BLaER1 treated with 17β-estradiol and CSF1 and Interleukin-3, amounts not matched to agents 10 nM and 100 nM (cell line): Measurements from ENCODE around the gene CABLES2.
A peak's percentile ranks its signal among the peaks of the same experiment; 100 is the strongest.

Experiments used
- H3K27ac ChIP-seq, 11 experiments: shearing (Covaris generic); formaldehyde crosslinking; 2 replicates each; pipeline ENCODE4 v1.8.1; 2022
- H3K27me3 ChIP-seq, 11 experiments: shearing (Covaris generic); formaldehyde crosslinking; 2 replicates each; pipeline ENCODE4 v1.8.1; 2022
- H3K36me3 ChIP-seq, 11 experiments: shearing (Covaris generic); formaldehyde crosslinking; 2 replicates each; pipeline ENCODE4 v1.8.1; 2022
- H3K4me1 ChIP-seq, 10 experiments: shearing (Covaris generic); formaldehyde crosslinking; 2 replicates each; pipeline ENCODE4 v1.8.1; 2022
- H3K4me2 ChIP-seq, 11 experiments: shearing (Covaris generic); formaldehyde crosslinking; 2 replicates each; pipeline ENCODE4 v1.8.1; 2022
- H3K4me3 ChIP-seq, 10 experiments: shearing (Covaris generic); formaldehyde crosslinking; 2 replicates each; pipeline ENCODE4 v1.8.1; 2022
- H3K9ac ChIP-seq, 11 experiments: shearing (Covaris generic); formaldehyde crosslinking; 2 replicates each; pipeline ENCODE4 v1.8.1; 2022
- H3K9me3 ChIP-seq, 11 experiments: shearing (Covaris generic); formaldehyde crosslinking; replicated peaks in 1 of 11; 2 replicates each; pipeline ENCODE4 v1.8.1; 2022
- H4K20me1 ChIP-seq, 11 experiments: shearing (Covaris generic); formaldehyde crosslinking; 2 replicates each; pipeline ENCODE4 v1.8.1; 2022
- Cebpa-rat ChIP-seq, 11 experiments: shearing (Covaris generic); IDR thresholded peaks; 2 replicates each; pipeline ENCODE4 v1.8.1; 2022

Gene CABLES2

DNA sequence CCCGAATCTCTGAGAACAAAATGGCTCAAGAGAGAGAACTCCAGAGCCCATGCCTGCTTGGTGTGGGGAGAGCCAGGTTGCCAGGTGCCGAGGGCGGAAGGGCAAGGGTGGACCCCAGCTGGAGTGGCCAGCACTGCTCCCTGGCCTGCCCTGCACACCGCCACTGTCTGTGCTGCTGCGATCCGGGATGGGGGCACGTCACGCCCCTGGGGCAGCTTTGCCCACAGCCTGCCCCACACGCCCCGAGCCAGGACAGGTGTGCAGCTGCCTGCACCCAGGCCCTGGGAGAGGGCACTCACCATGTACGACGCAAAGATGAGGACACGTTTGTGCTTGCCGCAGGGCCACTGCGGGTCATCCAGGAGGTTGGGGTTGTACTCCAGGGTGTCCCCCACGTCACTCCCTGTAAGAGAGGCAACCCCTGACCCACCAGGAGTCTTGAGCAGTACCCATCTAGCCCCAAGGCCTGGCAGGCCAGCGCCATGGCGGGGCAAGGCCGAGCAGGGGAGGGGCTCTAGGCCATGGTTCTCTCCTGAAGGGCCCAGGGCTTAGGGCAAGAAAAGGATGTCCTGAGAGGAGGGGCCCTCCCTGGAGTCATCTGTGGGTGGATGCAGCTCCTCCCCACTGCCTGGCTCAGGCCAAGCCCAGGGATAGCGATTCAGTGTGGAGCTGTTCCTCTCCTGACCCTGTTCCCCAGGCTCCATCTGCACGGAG lies 14.3 kb downstream of the CABLES2 start:
- Histone ChIP-seq H3K27ac (peak overlapping the region in 1 of 11 experiments; percentile 41; a peak in 3 of 22 replicates), H3K9ac (peak overlapping the region in 10 of 11 experiments; percentile 4 to 57 (median 30); a peak in 8 of 22 replicates), H4K20me1 (peaks cover 52 to 99% (median 90%) of the 10 kb centered on the region in 11 experiments; a peak in 21 of 22 replicates), H3K4me1 (peaks cover 28 to 46% (median 43%) of the 10 kb centered on the region in 10 experiments), H3K4me3 (no peak overlapping the region), H3K9me3 (no peaks in the 10 kb centered on the region), H3K27me3 (no peaks in the 10 kb centered on the region), H3K36me3 (peaks cover 56 to 94% (median 81%) of the 10 kb centered on the region in 11 experiments), H3K4me2 (peak overlapping the region in 1 of 11 experiments; percentile 32; a peak in 1 of 22 replicates)
- TF ChIP-seq Cebpa-rat (IDR thresholded peaks at IDR 0.05) = no peak

GRCh38 chr20:62392077-62392418 lies 15.0 kb downstream of the CABLES2 start:
- Histone ChIP-seq H4K20me1 (peaks cover 57 to 100% (median 93%) of the 10 kb centered on the region in 11 experiments; a peak in 21 of 22 replicates), H3K36me3 (peaks cover 61 to 92% (median 77%) of the 10 kb centered on the region in 11 experiments), H3K4me3 (no peak overlapping the region), H3K27me3 (no peaks in the 10 kb centered on the region), H3K4me1 (peaks cover 31 to 44% (median 41%) of the 10 kb centered on the region in 10 experiments), H3K9ac (peak overlapping the region in 3 of 11 experiments; percentile 19 to 57 (median 24); a peak in 4 of 22 replicates), H3K27ac (no peak overlapping the region), H3K9me3 (no peaks in the 10 kb centered on the region), H3K4me2 (no peak overlapping the region)
- TF ChIP-seq Cebpa-rat (IDR thresholded peaks at IDR 0.05) = no peak

DNA sequence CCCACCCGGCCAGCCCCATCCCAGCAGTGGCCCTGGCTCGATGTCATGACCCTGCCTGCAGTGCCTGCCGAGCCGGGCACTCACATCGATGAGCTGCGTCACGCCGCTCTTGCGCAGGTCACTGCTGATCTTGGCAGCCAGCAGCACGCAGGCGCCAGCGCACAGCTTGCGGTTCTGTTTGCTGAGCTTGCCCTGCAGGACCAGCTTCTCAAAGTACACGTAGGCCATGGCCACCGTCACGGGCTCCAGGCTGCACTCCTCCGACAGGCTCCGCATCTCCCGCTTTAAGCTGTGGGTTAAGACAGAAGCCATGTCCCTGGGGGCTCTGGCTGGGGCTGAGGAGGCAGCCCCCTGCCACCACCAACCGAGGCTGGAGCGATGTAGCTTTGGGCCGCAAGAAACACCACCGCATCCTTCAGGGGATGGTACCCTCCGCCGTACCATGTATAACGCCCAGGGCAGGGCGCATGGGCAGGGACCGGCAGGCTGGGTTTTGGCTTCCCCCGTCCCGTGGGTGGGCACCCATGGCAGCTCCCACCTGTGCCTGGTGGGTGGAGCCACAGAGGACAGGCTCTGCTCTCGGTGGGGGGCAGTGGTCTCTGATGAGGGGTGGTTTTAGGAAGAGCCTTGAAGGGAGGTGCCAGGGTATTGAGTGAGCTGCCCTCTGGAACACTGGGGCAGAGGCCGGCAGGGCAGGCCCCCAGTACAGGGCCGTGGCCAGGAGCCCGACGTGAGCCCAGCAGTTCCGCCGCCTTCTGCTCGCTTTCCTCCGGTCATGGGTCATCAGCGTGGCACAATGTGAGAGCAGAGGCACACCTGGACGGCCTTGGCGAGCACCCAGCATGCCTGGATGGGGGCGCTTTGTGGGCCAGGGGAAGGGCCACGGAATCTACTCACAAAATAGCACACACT lies 15.7 kb downstream of the CABLES2 start:
- Histone ChIP-seq H4K20me1 (peaks cover 57 to 94% (median 86%) of the 10 kb centered on the region in 11 experiments; a peak in 21 of 22 replicates), H3K27ac (no peak overlapping the region), H3K4me1 (peaks cover 26 to 38% (median 35%) of the 10 kb centered on the region in 10 experiments), H3K4me3 (no peak overlapping the region), H3K27me3 (no peaks in the 10 kb centered on the region), H3K4me2 (no peak overlapping the region), H3K9me3 (no peaks in the 10 kb centered on the region), H3K9ac (peak overlapping the region in 2 of 11 experiments; percentile 19 to 24; a peak in 2 of 22 replicates), H3K36me3 (peaks cover 61 to 89% (median 77%) of the 10 kb centered on the region in 11 experiments)
- no peak for TF ChIP-seq Cebpa-rat (IDR thresholded peaks at IDR 0.05)

- Histone ChIP-seq H3K36me3 (peaks cover 61 to 82% (median 77%) of the 10 kb centered on the region in 11 experiments), H4K20me1 (peaks cover 57 to 85% (median 81%) of the 10 kb centered on the region in 11 experiments; a peak in 21 of 22 replicates)
- TF ChIP-seq Cebpa-rat (IDR thresholded peaks at IDR 0.05) = no peak
Observed at GRCh38 chr20:62390317-62391164, 16.5 kb downstream of the CABLES2 start.

GRCh38 chr20:62389601-62390087 lies 17.4 kb downstream of the CABLES2 start:
- peaks cover 57 to 76% (median 74%) of the 10 kb centered on the region in 11 experiments; a peak in 21 of 22 replicates for H4K20me1 ChIP-seq
- no peaks in the 10 kb centered on the region for H3K9me3 ChIP-seq
- H3K9ac ChIP-seq = peak overlapping the region in 8 of 11 experiments; percentile 38 to 97 (median 94); a peak in 8 of 22 replicates
- H3K27ac ChIP-seq = no peak overlapping the region
- H3K27me3 ChIP-seq = no peaks in the 10 kb centered on the region
- peak overlapping the region in 7 of 11 experiments; percentile 19 to 99 (median 97); a peak in 8 of 22 replicates for H3K4me2 ChIP-seq
- H3K4me3 ChIP-seq = no peak overlapping the region
- peaks cover 30 to 47% (median 40%) of the 10 kb centered on the region in 10 experiments for H3K4me1 ChIP-seq
- peaks cover 59 to 73% (median 70%) of the 10 kb centered on the region in 11 experiments for H3K36me3 ChIP-seq
- TF ChIP-seq Cebpa-rat (IDR thresholded peaks at IDR 0.05) = no peak

More at GRCh38 chr20:62390317-62391164, 16.5 kb downstream of the CABLES2 start:
- Histone ChIP-seq H3K27me3 (no peaks in the 10 kb centered on the region), H3K27ac (no peak overlapping the region), H3K4me3 (no peak overlapping the region), H3K9ac (peak overlapping the region in 2 of 11 experiments; percentile 24 to 92; a peak in 1 of 22 replicates), H3K4me1 (peaks cover 24 to 40% (median 33%) of the 10 kb centered on the region in 10 experiments), H3K4me2 (no peak overlapping the region), H3K9me3 (no peaks in the 10 kb centered on the region)

- Histone ChIP-seq H3K27me3 (no peaks in the 10 kb centered on the region), H3K4me2 (peak overlapping the region; percentile 87 to 100 (median 98); a peak in 21 of 22 replicates), H3K36me3 (peaks cover 53 to 73% (median 64%) of the 10 kb centered on the region in 11 experiments), H3K9ac (peak overlapping the region in 10 of 11 experiments; percentile 88 to 97 (median 94); a peak in 16 of 22 replicates), H3K4me3 (peak overlapping the region in 7 of 10 experiments; percentile 90 to 99 (median 99); a peak in 11 of 20 replicates), H3K9me3 (no peaks in the 10 kb centered on the region), H3K27ac (peak overlapping the region in 1 of 11 experiments; percentile 13; a peak in 1 of 22 replicates), H4K20me1 (peaks cover 57 to 70% (median 68%) of the 10 kb centered on the region in 11 experiments; a peak in 21 of 22 replicates), H3K4me1 (peaks cover 30 to 53% (median 40%) of the 10 kb centered on the region in 10 experiments)
- TF ChIP-seq Cebpa-rat (IDR thresholded peaks at IDR 0.05) = no peak
Observed at GRCh38 chr20:62388839-62389600, 18.1 kb downstream of the CABLES2 start.

DNA sequence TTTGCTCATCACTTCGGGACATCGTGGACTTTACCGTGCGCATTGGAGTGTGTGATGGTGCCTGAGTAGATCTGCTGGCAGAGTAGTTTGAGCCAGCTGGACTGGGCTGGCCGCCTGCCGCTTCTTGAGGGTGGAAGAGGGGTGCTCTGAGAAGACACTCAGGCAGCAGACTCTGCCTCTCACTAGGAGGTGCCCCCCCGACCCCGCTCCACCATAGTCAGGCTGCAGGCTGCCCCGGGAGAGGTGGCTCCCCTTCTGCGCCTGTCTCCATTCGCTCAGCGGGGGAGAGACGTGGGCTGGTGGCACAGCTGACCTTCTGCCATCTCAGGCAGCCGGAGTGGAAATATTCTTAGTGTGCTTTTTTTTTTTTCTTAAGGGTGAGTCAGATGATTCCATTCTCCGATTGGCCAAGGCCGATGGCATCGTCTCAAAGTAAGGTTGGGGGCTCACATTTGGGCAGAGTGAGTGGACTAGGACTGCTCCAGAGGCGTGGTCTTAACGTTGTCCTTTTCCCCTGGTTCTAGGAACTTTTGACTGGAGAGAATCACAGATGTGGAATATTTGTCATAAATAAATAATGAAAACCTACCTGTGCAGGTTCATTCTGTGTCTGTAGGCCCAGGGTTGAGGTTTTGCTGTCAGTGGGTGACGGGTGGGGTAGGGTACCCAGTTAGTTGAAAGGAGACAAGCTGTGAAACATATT lies 19.0 kb downstream of the CABLES2 start:
- H3K4me3 ChIP-seq = peak overlapping the region; percentile 90 to 100 (median 98)
- H3K4me1 ChIP-seq = peaks cover 30 to 49% (median 38%) of the 10 kb centered on the region in 10 experiments
- no peak for TF ChIP-seq Cebpa-rat (IDR thresholded peaks at IDR 0.05)
- peaks cover 49 to 63% (median 59%) of the 10 kb centered on the region in 11 experiments; a peak in 21 of 22 replicates for H4K20me1 ChIP-seq
- peak overlapping the region; percentile 88 to 97 (median 95) for H3K9ac ChIP-seq
- H3K27ac ChIP-seq = peak overlapping the region; percentile 82 to 95 (median 90); a peak in 21 of 22 replicates
- H3K4me2 ChIP-seq = peak overlapping the region; percentile 87 to 100 (median 98)
- peaks cover 47 to 65% (median 55%) of the 10 kb centered on the region in 11 experiments for H3K36me3 ChIP-seq
- no peaks in the 10 kb centered on the region for H3K9me3 ChIP-seq
- no peaks in the 10 kb centered on the region for H3K27me3 ChIP-seq
